ENCODE results near the gene DCBLD1. TPM values are rescaled to one million over a fixed set of nuclear protein-coding genes. Genes with fewer than 3 reads are reported as not detected.

Gene DCBLD1
- total RNA-seq, 1 experiment from 2014 or later: 11.2 TPM

DNA sequence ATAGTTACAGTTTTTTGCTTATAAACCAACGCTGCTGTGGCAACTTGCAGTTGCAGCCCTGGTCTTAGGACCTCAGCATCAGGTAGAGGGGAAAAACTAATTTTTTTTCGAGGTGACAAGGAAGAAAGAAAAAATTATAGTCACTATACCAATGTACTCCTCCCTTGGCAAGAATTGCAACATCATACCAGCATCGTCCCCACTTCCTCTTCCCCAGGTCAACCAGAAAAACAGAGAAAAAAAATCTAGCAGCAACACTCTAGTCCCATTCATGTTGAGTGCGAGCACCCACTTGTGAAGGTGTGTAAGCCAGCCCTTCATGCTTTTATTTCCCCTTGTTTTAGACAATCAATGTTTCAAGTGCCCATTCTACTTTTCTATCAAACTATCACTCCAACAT lies 13.1 kb upstream of the DCBLD1 start:
- DNase-seq (ENCODE audit: low spot score) (no peak), ATAC-seq (no peak)
- Mint-ChIP-seq H3K27ac (no peak overlapping the region), H3K36me3 (no peaks in the 10 kb centered on the region), H3K4me1 (no peaks in the 10 kb centered on the region), H3K9me3 (no peaks in the 10 kb centered on the region), H3K27me3 (ENCODE audit: low read depth) (peaks cover 3% of the 10 kb centered on the region; the same call in 1 of the 2 replicates), H3K4me3 (no peak overlapping the region)
- ChIA-PET POLR2A (no interaction called here), CTCF (interaction anchor here (1.1 kb wide), 1 partner anchor 19 kb away, joined by 3 read pairs; no protein-coding TSS in a partner anchor)
- TF ChIP-seq ATF1 (CRISPR knock-in tag; IDR thresholded peaks at IDR 0.05): no peak
- TF ChIP-seq, protein P1, sequence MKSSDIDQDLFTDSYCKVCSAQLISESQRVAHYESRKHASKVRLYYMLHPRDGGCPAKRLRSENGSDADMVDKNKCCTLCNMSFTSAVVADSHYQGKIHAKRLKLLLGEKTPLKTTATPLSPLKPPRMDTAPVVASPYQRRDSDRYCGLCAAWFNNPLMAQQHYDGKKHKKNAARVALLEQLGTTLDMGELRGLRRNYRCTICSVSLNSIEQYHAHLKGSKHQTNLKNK (CRISPR knock-in tag; IDR thresholded peaks at IDR 0.05): no peak
- TF ChIP-seq GRHL2 (CRISPR knock-in tag; IDR thresholded peaks at IDR 0.05; ENCODE audit: insufficient replicate concordance, severe bottlenecking): no peak
- TF ChIP-seq, protein P2, sequence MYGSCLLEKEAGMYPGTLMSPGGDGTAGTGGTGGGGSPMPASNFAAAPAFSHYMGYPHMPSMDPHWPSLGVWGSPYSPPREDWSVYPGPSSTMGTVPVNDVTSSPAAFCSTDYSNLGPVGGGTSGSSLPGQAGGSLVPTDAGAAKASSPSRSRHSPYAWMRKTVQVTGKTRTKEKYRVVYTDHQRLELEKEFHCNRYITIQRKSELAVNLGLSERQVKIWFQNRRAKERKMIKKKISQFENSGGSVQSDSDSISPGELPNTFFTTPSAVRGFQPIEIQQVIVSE (CRISPR knock-in tag; IDR thresholded peaks at IDR 0.05; ENCODE audit: borderline replicate concordance): no peak

DNA sequence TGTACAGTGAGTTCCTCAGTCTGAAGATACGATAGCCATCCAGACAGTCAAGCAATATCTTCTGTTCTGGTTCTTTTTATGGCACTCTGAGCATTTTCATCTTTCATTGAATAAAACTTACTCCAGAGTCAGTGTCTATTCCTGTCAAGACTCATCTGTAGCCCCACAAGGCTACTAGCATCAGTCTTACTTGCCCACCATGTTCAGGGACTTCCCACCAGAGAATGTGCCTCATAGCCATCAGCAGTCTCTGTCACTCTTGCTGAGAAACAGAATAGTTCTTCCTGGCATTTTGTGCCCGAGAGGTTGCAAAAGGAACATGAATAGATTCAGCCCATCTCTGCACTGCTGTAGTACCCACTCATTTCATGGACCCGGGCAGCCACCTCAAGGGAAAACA lies 12.7 kb upstream of the DCBLD1 start:
- Mint-ChIP-seq H3K9me3 (no peaks in the 10 kb centered on the region), H3K36me3 (no peaks in the 10 kb centered on the region), H3K4me3 (no peak overlapping the region), H3K27me3 (ENCODE audit: low read depth) (peaks cover 3% of the 10 kb centered on the region; the same call in 1 of the 2 replicates), H3K4me1 (no peaks in the 10 kb centered on the region), H3K27ac (no peak overlapping the region)
- ChIA-PET CTCF (interaction anchor here (1.6 kb wide), 1 partner anchor 20 kb away, joined by 4 read pairs; no protein-coding TSS in a partner anchor), POLR2A (no interaction called here)
- ATAC-seq (no peak), DNase-seq (ENCODE audit: low spot score) (no peak)
- TF ChIP-seq, protein P3, sequence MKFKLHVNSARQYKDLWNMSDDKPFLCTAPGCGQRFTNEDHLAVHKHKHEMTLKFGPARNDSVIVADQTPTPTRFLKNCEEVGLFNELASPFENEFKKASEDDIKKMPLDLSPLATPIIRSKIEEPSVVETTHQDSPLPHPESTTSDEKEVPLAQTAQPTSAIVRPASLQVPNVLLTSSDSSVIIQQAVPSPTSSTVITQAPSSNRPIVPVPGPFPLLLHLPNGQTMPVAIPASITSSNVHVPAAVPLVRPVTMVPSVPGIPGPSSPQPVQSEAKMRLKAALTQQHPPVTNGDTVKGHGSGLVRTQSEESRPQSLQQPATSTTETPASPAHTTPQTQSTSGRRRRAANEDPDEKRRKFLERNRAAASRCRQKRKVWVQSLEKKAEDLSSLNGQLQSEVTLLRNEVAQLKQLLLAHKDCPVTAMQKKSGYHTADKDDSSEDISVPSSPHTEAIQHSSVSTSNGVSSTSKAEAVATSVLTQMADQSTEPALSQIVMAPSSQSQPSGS (CRISPR knock-in tag; IDR thresholded peaks at IDR 0.05; ENCODE audit: borderline replicate concordance, low read depth): no peak
- no peak for TF ChIP-seq ATF1 (CRISPR knock-in tag; IDR thresholded peaks at IDR 0.05)
- TF ChIP-seq, protein P4, sequence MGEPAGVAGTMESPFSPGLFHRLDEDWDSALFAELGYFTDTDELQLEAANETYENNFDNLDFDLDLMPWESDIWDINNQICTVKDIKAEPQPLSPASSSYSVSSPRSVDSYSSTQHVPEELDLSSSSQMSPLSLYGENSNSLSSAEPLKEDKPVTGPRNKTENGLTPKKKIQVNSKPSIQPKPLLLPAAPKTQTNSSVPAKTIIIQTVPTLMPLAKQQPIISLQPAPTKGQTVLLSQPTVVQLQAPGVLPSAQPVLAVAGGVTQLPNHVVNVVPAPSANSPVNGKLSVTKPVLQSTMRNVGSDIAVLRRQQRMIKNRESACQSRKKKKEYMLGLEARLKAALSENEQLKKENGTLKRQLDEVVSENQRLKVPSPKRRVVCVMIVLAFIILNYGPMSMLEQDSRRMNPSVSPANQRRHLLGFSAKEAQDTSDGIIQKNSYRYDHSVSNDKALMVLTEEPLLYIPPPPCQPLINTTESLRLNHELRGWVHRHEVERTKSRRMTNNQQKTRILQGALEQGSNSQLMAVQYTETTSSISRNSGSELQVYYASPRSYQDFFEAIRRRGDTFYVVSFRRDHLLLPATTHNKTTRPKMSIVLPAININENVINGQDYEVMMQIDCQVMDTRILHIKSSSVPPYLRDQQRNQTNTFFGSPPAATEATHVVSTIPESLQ (CRISPR knock-in tag; IDR thresholded peaks at IDR 0.05): no peak
- TF ChIP-seq ZNF671 (CRISPR knock-in tag; IDR thresholded peaks at IDR 0.05): no peak
- TF ChIP-seq NR1H2 (CRISPR knock-in tag; IDR thresholded peaks at IDR 0.05): no peak
- TF ChIP-seq, protein P5, sequence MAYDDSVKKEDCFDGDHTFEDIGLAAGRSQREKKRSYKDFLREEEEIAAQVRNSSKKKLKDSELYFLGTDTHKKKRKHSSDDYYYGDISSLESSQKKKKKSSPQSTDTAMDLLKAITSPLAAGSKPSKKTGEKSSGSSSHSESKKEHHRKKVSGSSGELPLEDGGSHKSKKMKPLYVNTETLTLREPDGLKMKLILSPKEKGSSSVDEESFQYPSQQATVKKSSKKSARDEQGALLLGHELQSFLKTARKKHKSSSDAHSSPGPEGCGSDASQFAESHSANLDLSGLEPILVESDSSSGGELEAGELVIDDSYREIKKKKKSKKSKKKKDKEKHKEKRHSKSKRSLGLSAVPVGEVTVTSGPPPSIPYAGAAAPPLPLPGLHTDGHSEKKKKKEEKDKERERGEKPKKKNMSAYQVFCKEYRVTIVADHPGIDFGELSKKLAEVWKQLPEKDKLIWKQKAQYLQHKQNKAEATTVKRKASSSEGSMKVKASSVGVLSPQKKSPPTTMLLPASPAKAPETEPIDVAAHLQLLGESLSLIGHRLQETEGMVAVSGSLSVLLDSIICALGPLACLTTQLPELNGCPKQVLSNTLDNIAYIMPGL (CRISPR knock-in tag; IDR thresholded peaks at IDR 0.05): no peak
- TF ChIP-seq FOXJ3 (CRISPR knock-in tag; IDR thresholded peaks at IDR 0.05; ENCODE audit: borderline replicate concordance): no peak
- no peak for TF ChIP-seq RELA (CRISPR knock-in tag; IDR thresholded peaks at IDR 0.05; ENCODE audit: borderline replicate concordance)
- TF ChIP-seq, protein P6, sequence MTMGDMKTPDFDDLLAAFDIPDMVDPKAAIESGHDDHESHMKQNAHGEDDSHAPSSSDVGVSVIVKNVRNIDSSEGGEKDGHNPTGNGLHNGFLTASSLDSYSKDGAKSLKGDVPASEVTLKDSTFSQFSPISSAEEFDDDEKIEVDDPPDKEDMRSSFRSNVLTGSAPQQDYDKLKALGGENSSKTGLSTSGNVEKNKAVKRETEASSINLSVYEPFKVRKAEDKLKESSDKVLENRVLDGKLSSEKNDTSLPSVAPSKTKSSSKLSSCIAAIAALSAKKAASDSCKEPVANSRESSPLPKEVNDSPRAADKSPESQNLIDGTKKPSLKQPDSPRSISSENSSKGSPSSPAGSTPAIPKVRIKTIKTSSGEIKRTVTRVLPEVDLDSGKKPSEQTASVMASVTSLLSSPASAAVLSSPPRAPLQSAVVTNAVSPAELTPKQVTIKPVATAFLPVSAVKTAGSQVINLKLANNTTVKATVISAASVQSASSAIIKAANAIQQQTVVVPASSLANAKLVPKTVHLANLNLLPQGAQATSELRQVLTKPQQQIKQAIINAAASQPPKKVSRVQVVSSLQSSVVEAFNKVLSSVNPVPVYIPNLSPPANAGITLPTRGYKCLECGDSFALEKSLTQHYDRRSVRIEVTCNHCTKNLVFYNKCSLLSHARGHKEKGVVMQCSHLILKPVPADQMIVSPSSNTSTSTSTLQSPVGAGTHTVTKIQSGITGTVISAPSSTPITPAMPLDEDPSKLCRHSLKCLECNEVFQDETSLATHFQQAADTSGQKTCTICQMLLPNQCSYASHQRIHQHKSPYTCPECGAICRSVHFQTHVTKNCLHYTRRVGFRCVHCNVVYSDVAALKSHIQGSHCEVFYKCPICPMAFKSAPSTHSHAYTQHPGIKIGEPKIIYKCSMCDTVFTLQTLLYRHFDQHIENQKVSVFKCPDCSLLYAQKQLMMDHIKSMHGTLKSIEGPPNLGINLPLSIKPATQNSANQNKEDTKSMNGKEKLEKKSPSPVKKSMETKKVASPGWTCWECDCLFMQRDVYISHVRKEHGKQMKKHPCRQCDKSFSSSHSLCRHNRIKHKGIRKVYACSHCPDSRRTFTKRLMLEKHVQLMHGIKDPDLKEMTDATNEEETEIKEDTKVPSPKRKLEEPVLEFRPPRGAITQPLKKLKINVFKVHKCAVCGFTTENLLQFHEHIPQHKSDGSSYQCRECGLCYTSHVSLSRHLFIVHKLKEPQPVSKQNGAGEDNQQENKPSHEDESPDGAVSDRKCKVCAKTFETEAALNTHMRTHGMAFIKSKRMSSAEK (CRISPR knock-in tag; IDR thresholded peaks at IDR 0.05; ENCODE audit: borderline replicate concordance): no peak
- TF ChIP-seq TEAD4 (CRISPR knock-in tag; IDR thresholded peaks at IDR 0.05): no peak
- TF ChIP-seq, protein P7, sequence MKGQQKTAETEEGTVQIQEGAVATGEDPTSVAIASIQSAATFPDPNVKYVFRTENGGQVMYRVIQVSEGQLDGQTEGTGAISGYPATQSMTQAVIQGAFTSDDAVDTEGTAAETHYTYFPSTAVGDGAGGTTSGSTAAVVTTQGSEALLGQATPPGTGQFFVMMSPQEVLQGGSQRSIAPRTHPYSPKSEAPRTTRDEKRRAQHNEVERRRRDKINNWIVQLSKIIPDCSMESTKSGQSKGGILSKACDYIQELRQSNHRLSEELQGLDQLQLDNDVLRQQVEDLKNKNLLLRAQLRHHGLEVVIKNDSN (CRISPR knock-in tag; IDR thresholded peaks at IDR 0.05): no peak
- no peak for TF ChIP-seq CBFB (CRISPR knock-in tag; IDR thresholded peaks at IDR 0.05; ENCODE audit: low read depth)
- TF ChIP-seq ZBTB21 (CRISPR knock-in tag; IDR thresholded peaks at IDR 0.05; ENCODE audit: borderline replicate concordance): no peak
- no peak for TF ChIP-seq ZNF121 (CRISPR knock-in tag; IDR thresholded peaks at IDR 0.05)
- TF ChIP-seq, protein P8, sequence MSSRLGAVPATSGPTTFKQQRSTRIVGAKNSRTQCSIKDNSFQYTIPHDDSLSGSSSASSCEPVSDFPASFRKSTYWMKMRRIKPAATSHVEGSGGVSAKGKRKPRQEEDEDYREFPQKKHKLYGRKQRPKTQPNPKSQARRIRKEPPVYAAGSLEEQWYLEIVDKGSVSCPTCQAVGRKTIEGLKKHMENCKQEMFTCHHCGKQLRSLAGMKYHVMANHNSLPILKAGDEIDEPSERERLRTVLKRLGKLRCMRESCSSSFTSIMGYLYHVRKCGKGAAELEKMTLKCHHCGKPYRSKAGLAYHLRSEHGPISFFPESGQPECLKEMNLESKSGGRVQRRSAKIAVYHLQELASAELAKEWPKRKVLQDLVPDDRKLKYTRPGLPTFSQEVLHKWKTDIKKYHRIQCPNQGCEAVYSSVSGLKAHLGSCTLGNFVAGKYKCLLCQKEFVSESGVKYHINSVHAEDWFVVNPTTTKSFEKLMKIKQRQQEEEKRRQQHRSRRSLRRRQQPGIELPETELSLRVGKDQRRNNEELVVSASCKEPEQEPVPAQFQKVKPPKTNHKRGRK (CRISPR knock-in tag; IDR thresholded peaks at IDR 0.05; ENCODE audit: borderline replicate concordance): no peak
- TF ChIP-seq TCF7 (CRISPR knock-in tag; IDR thresholded peaks at IDR 0.05; ENCODE audit: low read depth): no peak
- TF ChIP-seq OVOL2 (CRISPR knock-in tag; IDR thresholded peaks at IDR 0.05; ENCODE audit: borderline replicate concordance): no peak
